HG02973 (cell line): ENCODE data around the gene ZNF853.
"Not testable (repeated sequence)": the region's sequence is repeated elsewhere in the genome, so short reads cannot be mapped to it uniquely, and the experiment has no call there.

Experiments
- ATAC-seq: cut with Tn5 transposase; IDR thresholded peaks from one replicate; pipeline ENCODE4 v1.9.1; 2021; ENCODE audit warnings: moderate library complexity; ENCODE audit not compliant: unreplicated experiment

The ZNF853 gene

GRCh38 chr7:6650521-6651011, 35.2 kb downstream of the ZNF853 start:
- ATAC-seq, result no peak

- no peak for ATAC-seq
These were observed 36.5 kb downstream of the ZNF853 start for GRCh38 chr7:6651851-6652445.

DNA sequence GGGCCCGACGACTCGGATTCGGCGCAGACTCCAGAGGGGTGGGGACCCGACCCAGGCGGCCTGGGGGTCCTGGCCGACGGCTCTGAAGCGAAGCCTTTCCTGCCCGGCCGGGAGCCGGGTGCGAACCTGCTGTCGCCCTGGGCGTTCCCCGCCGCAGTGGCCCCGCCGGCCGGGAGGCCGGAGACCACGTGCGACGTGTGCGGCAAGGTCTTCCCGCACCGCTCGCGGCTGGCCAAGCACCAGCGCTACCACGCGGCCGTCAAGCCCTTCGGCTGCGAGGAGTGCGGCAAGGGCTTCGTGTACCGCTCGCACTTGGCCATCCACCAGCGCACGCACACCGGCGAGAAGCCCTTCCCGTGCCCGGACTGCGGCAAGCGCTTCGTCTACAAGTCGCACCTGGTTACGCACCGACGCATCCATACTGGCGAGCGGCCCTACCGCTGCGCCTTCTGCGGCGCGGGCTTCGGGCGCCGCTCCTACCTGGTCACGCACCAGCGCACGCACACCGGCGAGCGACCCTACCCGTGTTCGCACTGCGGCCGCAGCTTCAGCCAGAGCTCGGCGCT, 37.1 kb downstream of the ZNF853 start:
- no peak for ATAC-seq

DNA sequence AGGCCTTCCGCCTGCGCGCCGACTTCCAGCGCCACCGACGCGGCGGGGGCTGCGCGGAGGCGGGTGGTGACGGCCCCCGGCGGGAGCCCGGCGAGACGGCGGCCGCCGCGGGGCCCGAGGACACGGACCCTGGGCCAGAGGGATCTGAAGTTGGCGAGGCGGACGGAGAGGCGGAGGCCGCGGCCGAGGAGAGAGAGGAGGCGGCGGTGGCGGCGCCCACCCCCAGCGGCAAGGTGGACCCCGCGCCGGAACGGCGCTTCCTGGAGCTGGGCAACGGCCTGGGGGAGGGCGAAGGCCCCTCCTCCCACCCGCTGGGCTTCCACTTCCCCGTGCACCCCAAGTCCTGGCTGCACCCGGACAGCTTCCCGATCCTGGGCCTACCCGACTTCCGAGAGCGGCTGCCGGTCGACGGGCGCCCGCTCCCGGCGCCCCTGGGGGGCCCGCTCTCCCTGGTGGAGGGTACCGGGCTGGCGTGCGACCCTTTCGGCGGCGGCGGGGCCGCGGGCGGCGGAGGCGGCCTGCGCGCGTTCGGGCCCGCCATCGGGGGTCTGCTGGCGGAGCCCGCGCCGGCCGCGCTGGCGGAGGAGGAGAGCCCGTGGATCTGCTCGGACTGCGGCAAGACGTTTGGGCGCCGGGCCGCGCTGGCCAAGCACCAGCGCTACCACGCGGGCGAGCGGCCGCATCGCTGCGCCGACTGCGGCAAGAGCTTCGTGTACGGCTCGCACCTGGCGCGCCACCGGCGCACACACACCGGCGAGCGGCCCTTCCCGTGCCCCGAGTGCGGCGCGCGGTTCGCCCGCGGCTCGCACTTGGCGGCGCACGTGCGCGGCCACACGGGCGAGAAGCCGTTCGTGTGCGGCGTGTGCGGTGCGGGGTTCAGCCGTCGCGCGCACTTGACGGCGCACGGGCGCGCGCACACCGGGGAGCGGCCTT, 37.9 kb downstream of the ZNF853 start:
- no peak for ATAC-seq

GRCh38 chr7:6654113-6654841, 38.9 kb downstream of the ZNF853 start:
- no peak for ATAC-seq

DNA sequence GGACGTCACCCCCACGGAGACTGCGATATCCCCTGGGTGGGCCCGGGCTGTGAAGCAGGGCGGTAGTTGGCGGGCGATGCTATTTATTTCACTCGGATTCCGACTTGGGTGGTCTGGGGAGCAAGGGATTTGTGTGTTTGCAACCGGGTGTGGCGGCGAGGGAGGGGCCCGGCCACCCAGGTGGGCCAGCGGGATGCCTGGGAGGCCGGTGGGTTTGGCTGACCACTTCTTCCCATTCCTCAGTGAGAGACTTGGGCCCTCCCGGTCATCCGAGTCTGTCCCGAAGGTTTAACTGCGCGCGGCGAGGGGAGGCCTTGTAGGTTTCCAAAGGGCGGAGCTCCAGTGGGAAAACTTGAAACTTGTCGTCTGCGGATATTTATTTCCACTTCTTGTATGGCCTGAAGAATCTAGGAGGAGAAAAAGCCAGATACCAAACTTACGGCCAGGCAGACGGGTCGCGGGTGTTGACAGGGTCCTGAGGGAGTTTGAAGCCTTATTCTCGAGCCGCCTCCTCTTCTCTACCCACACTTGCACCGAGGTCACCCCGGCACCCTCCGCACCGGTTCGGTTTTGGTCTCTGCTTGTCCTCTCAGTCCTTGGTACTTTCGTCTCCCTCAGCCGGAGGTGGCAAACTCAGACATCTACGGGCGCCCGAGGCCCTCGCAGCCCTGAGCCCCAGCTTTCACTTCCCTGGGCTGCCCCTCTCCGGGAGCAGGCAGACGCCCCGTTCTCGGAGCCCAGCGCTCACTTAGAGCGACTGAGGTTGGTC, 39.6 kb downstream of the ZNF853 start:
- no peak for ATAC-seq

DNA sequence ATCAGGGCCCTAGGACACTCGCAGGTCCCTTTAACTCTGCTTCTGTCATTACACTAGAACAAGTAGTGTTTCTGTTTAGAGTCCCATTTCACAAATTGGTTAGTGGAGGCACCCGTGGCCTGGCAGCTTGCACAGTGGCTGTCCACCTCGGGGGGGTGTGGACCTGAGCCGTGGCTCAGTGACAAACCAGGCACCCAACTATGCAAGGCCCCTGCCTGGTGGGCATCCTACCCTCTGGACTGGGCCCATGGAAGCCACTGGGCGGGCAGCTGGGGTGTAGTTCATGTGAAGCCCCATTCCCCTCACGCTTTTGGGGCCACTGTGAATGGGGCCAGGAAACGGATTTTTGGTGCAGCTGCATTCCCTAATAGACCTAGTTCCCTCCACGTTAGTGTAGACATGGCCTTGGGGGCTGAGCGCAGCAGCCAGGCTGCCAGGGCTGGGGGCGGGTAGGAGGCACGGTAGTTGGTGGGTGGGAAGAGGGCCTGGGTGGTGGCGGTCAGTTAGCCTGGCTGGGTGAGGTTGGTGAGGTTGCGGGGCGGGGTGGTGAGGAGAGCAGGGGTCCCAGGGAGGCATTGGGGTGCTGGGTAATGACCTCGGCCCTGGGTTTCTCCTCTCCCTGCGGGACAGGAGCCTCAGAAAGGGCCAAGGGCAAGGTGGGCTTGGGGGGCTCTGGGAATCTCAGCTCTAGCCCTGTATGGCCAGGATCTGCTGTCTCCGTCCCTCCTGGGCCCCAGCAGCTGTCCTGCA, 40.4 kb downstream of the ZNF853 start:
- ATAC-seq, result no peak

- no peak for ATAC-seq
These were observed 41.0 kb downstream of the ZNF853 start for GRCh38 chr7:6656413-6656812.

DNA sequence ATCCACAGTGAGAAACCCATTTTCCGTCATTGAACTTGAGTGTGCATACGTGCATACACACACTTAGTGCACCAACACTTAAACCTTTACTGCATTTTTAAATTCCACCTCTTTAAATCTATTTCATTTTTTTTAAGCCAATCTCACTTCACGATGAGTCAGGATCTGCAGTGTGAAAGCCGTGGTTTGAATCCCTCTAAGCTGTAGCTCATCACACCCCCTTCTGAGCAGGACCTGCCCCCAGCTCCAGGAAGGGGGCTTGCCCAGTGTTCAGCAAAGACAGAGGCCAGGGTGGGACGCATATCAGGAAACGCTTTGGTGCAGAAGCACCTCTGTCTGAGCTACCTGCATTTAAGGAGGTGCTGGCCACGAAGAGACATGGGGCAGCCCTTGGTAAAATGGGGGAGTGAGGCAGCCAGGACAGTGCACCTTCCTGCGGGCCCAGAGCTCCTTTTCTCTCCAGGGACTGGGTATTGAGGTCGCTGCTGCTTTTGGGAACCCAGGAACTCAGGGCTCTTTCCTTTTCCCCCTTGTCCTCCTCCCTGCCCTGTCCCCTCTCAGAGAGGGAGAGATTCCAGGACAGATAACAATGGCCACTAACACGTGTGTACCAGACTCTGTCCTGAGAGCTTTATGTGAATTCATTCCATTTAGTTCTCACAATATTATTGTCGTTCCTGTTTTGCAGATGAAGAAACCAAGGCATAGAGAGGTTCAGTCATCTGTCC, 43.4 kb downstream of the ZNF853 start:
- ATAC-seq, result no peak

- ATAC-seq, result not testable (repeated sequence)
These were observed 55.4 kb downstream of the ZNF853 start for GRCh38 chr7:6670851-6671250.
